A549 treated with dexamethasone at 1 μM for 4 hours (cell line): ENCODE data around the gene IFNA6. TPM values are rescaled to one million over a fixed set of nuclear protein-coding genes. Genes with fewer than 3 reads are reported as not detected.

Source experiments
- total RNA-seq: library from RNA; stranded (reverse); fragments of 200-300 nt; extraction: Qiagen RNA extraction; gene quantifications from 5 replicates; pipeline ENCODE4 v1.2.3, GENCODE V29; 2022

The IFNA6 gene
- total RNA-seq = not detected in 5 replicates

GRCh38 chr9:21350787-21351186 lies at the start of gene IFNA6:
Gene IFNA6, minus strand, starts transcription at chr9:21350887. Its CDS starts 0 bp downstream, at chr9:21350887.

GRCh38 chr9:21385131-21385670 lies 34.5 kb upstream of the IFNA6 start, which contains the start of gene IFNA2:
Gene IFNA2, minus strand, starts transcription at chr9:21385398. Its CDS starts 69 bp downstream, at chr9:21385329.

GRCh38 chr9:21367957-21368356 lies 17.3 kb upstream of the IFNA6 start, which contains the start of gene IFNA13:
Gene IFNA13, minus strand, starts transcription at chr9:21368057. Its CDS starts 47 bp downstream, at chr9:21368010.

DNA sequence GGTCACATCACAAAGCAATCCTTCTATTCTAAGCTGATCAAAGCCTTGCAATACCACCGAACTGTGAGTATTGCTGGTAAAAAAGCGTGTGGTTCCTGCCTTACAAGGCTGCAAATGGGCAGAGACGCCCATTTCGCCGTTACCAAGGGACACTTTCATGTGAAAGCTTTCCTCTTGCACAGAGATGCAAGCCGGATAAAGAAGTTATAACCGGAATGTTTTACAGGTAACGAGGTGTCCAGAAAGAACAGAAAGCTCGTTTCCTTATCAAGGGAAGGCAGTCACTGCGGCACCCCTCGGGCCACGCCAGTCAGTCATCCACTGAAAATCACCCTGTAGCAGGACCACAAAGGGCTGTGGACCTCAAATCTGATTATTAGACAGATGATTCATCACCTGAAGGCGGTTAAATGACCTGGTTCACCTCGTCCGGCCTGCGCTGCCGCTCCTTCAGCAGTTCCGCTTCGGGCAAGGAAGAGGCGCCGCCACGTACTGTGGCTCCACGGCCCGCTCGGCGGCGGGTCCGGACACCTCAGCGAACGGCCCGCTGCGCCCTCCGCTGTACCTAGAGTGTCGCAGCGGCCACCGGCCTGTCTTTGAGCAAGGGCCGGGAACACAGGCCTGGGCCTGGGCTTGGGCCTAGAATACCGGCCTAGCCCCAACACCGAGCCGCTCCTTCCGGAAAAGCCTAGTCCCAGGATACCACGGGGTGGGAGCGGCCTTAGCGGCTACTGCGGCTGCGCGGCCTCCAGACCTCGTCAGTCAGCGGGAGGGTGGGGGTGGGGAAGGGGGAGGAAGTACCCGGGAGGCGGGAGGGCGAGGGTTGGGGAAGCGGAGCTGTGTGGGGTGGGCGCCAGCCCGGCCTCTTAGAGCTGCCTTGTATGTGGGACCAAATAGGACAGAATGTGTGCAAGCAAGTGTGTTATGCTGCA lies 15.7 kb downstream of the IFNA6 start, which contains the start of gene KLHL9:
Gene KLHL9 (minus strand): TSS at position 704 of the 932 bp plus-strand sequence. CDS start 545 bp downstream, at position 159.

GRCh38 chr9:21305213-21305612 lies 45.5 kb downstream of the IFNA6 start, which contains the start of gene IFNA5:
Gene IFNA5, minus strand, starts transcription at chr9:21305313. Its CDS starts 57 bp downstream, at chr9:21305256.

Other genes starting within 250 kb of the IFNA6 start
- not detected in 5 replicates for gene IFNW1, start 209.1 kb downstream of the IFNA6 start, total RNA-seq
- not detected in 5 replicates for gene IFNA21, start 184.2 kb downstream of the IFNA6 start, total RNA-seq
- not detected in 5 replicates for gene IFNA4, start 163.3 kb downstream of the IFNA6 start, total RNA-seq
- gene IFNA7, start 148.7 kb downstream of the IFNA6 start, total RNA-seq = not detected in 5 replicates
- not detected in 5 replicates for gene IFNA10, start 143.7 kb downstream of the IFNA6 start, total RNA-seq
- gene IFNA16, start 133.6 kb downstream of the IFNA6 start, total RNA-seq = not detected in 5 replicates
- not detected in 5 replicates for gene IFNA17, start 122.7 kb downstream of the IFNA6 start, total RNA-seq
- not detected in 5 replicates for gene IFNA14, start 110.9 kb downstream of the IFNA6 start, total RNA-seq
- not detected in 5 replicates for gene IFNA5, start 45.6 kb downstream of the IFNA6 start, total RNA-seq
- gene KLHL9, start 15.5 kb downstream of the IFNA6 start, total RNA-seq = 15.3 to 21.4 TPM (median 19.5 TPM) in 5 replicates
- gene IFNA13, start 17.2 kb upstream of the IFNA6 start, total RNA-seq = not detected in 5 replicates
- gene IFNA2, start 34.5 kb upstream of the IFNA6 start, total RNA-seq = not detected in 5 replicates
- not detected in 5 replicates for gene IFNA8, start 58.2 kb upstream of the IFNA6 start, total RNA-seq
- not detected in 5 replicates for gene IFNA1, start 89.6 kb upstream of the IFNA6 start, total RNA-seq
- gene IFNE, start 131.4 kb upstream of the IFNA6 start, total RNA-seq = 0.49 to 0.83 TPM (median 0.73 TPM) in 5 replicates